Endothelial cell of umbilical vein (primary cell): Measurements from ENCODE around the gene IDH3A. TPM values are rescaled to one million over a fixed set of nuclear protein-coding genes. Genes with fewer than 3 reads are reported as not detected.

ENCODE experiments used
- BruUV-seq: library from RNA; stranded (reverse); fragments of 400-500 nt; replicated peaks from 2 replicates; lab custom pipeline; 2021; lab: Mats Ljungman, UMichigan
- CTCF ChIA-PET: fragments of 300-600, 350-600 bp; sonication (Branson Sonifier 250); formaldehyde crosslinking; loops from one replicate; lab custom pipeline; 2021; ENCODE audit warnings: antibody characterized with exemption, inconsistent platforms; lab: Charles Lee
- POLR2A ChIA-PET: fragments of 300-600, 350-600 bp; sonication (Branson Sonifier 250); formaldehyde crosslinking; loops from one replicate; lab custom pipeline; 2021; ENCODE audit warnings: antibody characterized with exemption, inconsistent platforms; lab: Charles Lee
- DNase-seq: peaks from one replicate; pipeline ENCODE4 v3.0.0-alpha.2; 2011; ENCODE audit warnings: low read depth, low spot score
- FAIRE-seq: peaks from 2 replicates; lab custom pipeline; 2011; peaks lifted over from hg19 to GRCh38; lab: Jason Lieb, UNC
- H2AFZ ChIP-seq: 2 replicates; pipeline ENCODE4 v1.6.0; 2012; ENCODE audit warnings: low read depth, low read length, control low read depth, inconsistent platforms
- H3K27ac ChIP-seq: 2 replicates; pipeline ENCODE4 v1.5.1; 2011; ENCODE audit warnings: low read depth, mild to moderate bottlenecking, control low read depth, low read length, moderate library complexity; ENCODE audit not compliant: insufficient read depth
- H3K27me3 ChIP-seq, 2 experiments: 2 replicates each; pipeline versions ENCODE4 v1.6.0 to v1.6.1; 2011; ENCODE audit warnings: low read length in 2 of 2, mixed read lengths in 1 of 2; ENCODE audit not compliant: control insufficient read depth in 2 of 2, insufficient read depth in 2 of 2
- H3K36me3 ChIP-seq, 2 experiments: 2 replicates in 1 of 2; 3 replicates in 1 of 2; pipeline ENCODE4 v1.5.1; 2011; ENCODE audit warnings: low read length in 2 of 2, mild to moderate bottlenecking in 1 of 2, moderate library complexity in 1 of 2; ENCODE audit not compliant: control insufficient read depth in 2 of 2, insufficient read depth in 2 of 2; ENCODE audit errors: extremely low read depth in 1 of 2
- H3K4me1 ChIP-seq: 3 replicates; pipeline ENCODE4 v1.5.1; 2011; ENCODE audit warnings: mild to moderate bottlenecking, low read length; ENCODE audit not compliant: control insufficient read depth, insufficient read depth; ENCODE audit errors: extremely low read depth
- H3K4me2 ChIP-seq: 2 replicates; pipeline ENCODE4 v1.6.1; 2011; ENCODE audit warnings: low read length, control low read depth, mixed read lengths; ENCODE audit not compliant: insufficient read depth
- H3K4me3 ChIP-seq, 3 experiments: fragments of 200-600 bp in 1 of 3; sonication (generic), shearing (Covaris generic) in 1 of 3; replicated peaks in 1 of 3; 2 replicates each; pipeline ENCODE4 v1.5.1; 2011 to 2016; ENCODE audit warnings: control low read depth in 3 of 3, low read length in 3 of 3, mild to moderate bottlenecking in 2 of 3, inconsistent platforms in 1 of 3, low read depth in 1 of 3, moderate library complexity in 1 of 3; ENCODE audit not compliant: insufficient read depth in 1 of 3
- H3K79me2 ChIP-seq: 2 replicates; pipeline ENCODE4 v1.6.0; 2012; ENCODE audit warnings: low read length, inconsistent platforms; ENCODE audit not compliant: control insufficient read depth, insufficient read depth
- H3K9ac ChIP-seq: replicated peaks from 2 replicates; pipeline ENCODE3; 2011; ENCODE audit warnings: low read length, control low read depth; ENCODE audit not compliant: insufficient read depth; ENCODE audit errors: extremely low read depth
- H3K9me1 ChIP-seq: replicated peaks from 3 replicates; pipeline ENCODE4 v1.6.0; 2011; ENCODE audit warnings: mild to moderate bottlenecking, low read length; ENCODE audit not compliant: control insufficient read depth, insufficient read depth; ENCODE audit errors: extremely low read depth
- H3K9me3 ChIP-seq: replicated peaks from 2 replicates; pipeline ENCODE4 v1.5.1; 2012; ENCODE audit warnings: low read length, inconsistent platforms; ENCODE audit not compliant: control insufficient read depth, insufficient read depth
- H4K20me1 ChIP-seq: replicated peaks from 2 replicates; pipeline ENCODE3; 2011; ENCODE audit warnings: mild to moderate bottlenecking, low read length; ENCODE audit not compliant: control insufficient read depth, insufficient read depth; ENCODE audit errors: extremely low read depth
- EZH2 ChIP-seq: IDR thresholded peaks from 2 replicates; pipeline ENCODE4 v1.6.1; 2012; ENCODE audit warnings: borderline replicate concordance, low read depth, mild to moderate bottlenecking, moderate library complexity, low read length, inconsistent platforms; ENCODE audit not compliant: severe bottlenecking
- FOS ChIP-seq: IDR thresholded peaks from 2 replicates; pipeline ENCODE4 v1.6.1; 2011; ENCODE audit warnings: mild to moderate bottlenecking, low read length, moderate library complexity, borderline replicate concordance; ENCODE audit not compliant: insufficient read depth
- GATA2 ChIP-seq: IDR thresholded peaks from 2 replicates; pipeline ENCODE4 v1.7.0; 2011; ENCODE audit warnings: low read depth, mild to moderate bottlenecking, moderate library complexity, mixed read lengths, low read length; ENCODE audit not compliant: insufficient read length, insufficient read depth
- JUN ChIP-seq: IDR thresholded peaks from 2 replicates; pipeline ENCODE4 v1.6.1; 2011; ENCODE audit warnings: borderline replicate concordance, low read depth; ENCODE audit not compliant: insufficient read length, insufficient read depth
- MYC ChIP-seq: IDR thresholded peaks from one replicate; pipeline ENCODE4 v1.6.1; 2011; ENCODE audit warnings: mild to moderate bottlenecking, low read depth, low read length
- POLR2A ChIP-seq: IDR thresholded peaks from 2 replicates; pipeline ENCODE4 v1.6.1; 2012; ENCODE audit warnings: low read depth, mild to moderate bottlenecking, control low read depth, low read length
- POLR2AphosphoS5 ChIP-seq: IDR thresholded peaks from 2 replicates; pipeline ENCODE4 v1.6.1; 2012; ENCODE audit warnings: low read depth, mild to moderate bottlenecking, control low read depth, low read length, moderate library complexity; ENCODE audit not compliant: insufficient read depth
- dilution Hi-C: fragments of 300-500 bp; cut with MboI; formaldehyde crosslinking; loops from one replicate; pipeline ENCODE4 v1.15.0; 2019; ENCODE audit warnings: low sequenced_read_pairs; ENCODE audit not compliant: extremely low pct_ligation_motif_present
- intact Hi-C: fragments of 100-400 bp; cut with micrococcal nuclease; formaldehyde crosslinking; loops from one replicate; pipeline ENCODE4 v1.10.0; 2022
- polyA plus RNA-seq, 4 experiments: library from polyadenylated mRNA; depleted of rRNA in 3 of 4; stranded (reverse) in 3 of 4; unstranded in 1 of 4; fragments of >200 nt; gene quantifications; 2 replicates each; pipeline versions ENCODE4 v1.2.1 to v1.2.3, GENCODE V29; 2011 to 2012; ENCODE audit warnings: missing spikeins in 1 of 4
- total RNA-seq: library from RNA; stranded (reverse); gene quantifications from 2 replicates; pipeline ENCODE4 v1.2.3, GENCODE V29; 2021
- TF ChIP-seq, protein P1 (sequence below), 2 donors: IDR thresholded peaks; 1 replicate in 1 of 2; 2 replicates in 1 of 2; pipeline ENCODE4 v1.5.1; 2011; ENCODE audit warnings: low read length in 2 of 2, mild to moderate bottlenecking in 2 of 2, moderate library complexity in 2 of 2, control low read depth in 1 of 2, inconsistent platforms in 1 of 2, low read depth in 1 of 2; ENCODE audit not compliant: insufficient read depth in 1 of 2; ENCODE audit errors: extremely low read depth in 1 of 2
- TF ChIP-seq, protein P2 (sequence below): IDR thresholded peaks from 2 replicates; pipeline ENCODE4 v1.6.1; 2011; ENCODE audit not compliant: insufficient read depth, insufficient read length

The IDH3A gene
- total and polyA plus RNA-seq, 2 donors (not counting 3 experiments of a cell fraction or from before 2014, with no cell fraction given), result 35.5 to 63.9 TPM

DNA sequence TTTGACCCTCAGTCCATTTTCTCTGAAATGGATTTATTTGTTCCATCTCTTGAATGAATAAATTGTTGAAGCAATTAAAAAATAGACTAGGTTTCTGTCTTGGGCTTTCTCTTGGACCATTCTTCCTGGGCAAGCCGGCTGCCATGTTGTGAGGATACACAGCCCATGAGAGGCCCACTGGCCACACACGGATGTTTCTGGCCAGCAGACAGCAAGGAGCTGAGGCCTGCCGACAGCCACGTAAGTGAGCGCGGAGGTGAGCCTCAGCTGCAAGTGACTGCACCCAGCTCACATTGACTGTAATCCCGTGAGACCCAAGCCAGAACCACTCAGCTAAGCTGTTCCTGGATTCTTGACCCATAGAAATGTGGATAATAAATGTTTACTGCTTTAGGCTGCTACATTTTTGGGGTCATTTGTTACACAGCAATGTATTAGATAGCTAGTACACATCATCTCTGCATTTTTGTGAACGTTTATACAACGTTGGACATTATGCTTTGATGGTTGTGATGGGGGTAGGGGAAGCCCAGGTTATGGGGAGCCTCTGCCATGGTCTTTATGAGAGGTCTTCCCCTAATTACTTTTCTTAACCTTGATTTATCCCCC lies 22.8 kb downstream of the IDH3A start:
- TF ChIP-seq FOS (no peak), EZH2 (no peak), MYC (no peak), POLR2A (no peak), JUN (no peak), GATA2 (no peak), POLR2AphosphoS5 (no peak)
- TF ChIP-seq, protein P1, sequence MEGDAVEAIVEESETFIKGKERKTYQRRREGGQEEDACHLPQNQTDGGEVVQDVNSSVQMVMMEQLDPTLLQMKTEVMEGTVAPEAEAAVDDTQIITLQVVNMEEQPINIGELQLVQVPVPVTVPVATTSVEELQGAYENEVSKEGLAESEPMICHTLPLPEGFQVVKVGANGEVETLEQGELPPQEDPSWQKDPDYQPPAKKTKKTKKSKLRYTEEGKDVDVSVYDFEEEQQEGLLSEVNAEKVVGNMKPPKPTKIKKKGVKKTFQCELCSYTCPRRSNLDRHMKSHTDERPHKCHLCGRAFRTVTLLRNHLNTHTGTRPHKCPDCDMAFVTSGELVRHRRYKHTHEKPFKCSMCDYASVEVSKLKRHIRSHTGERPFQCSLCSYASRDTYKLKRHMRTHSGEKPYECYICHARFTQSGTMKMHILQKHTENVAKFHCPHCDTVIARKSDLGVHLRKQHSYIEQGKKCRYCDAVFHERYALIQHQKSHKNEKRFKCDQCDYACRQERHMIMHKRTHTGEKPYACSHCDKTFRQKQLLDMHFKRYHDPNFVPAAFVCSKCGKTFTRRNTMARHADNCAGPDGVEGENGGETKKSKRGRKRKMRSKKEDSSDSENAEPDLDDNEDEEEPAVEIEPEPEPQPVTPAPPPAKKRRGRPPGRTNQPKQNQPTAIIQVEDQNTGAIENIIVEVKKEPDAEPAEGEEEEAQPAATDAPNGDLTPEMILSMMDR (IDR thresholded peaks at IDR 0.05; ENCODE audit: extremely low read depth in 1 of 2, insufficient read depth in 1 of 2, low read depth in 1 of 2, low read length in 2 of 2), result no peak
- TF ChIP-seq, protein P2, sequence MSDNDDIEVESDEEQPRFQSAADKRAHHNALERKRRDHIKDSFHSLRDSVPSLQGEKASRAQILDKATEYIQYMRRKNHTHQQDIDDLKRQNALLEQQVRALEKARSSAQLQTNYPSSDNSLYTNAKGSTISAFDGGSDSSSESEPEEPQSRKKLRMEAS, result no peak
- no peak overlapping the region for H2AFZ ChIP-seq
- ChIA-PET CTCF (interaction anchor here (0.5 to 1.4 kb wide), 2 partner anchors 24 to 55 kb away, joined by 3 to 5 read pairs; no protein-coding TSS in a partner anchor), POLR2A (no interaction called here)
- dilution Hi-C loops, result no loop called here
- H3K27me3 ChIP-seq, result no peaks in the 10 kb centered on the region
- no peaks in the 10 kb centered on the region for H3K9me1 ChIP-seq
- H3K4me2 ChIP-seq, result no peak overlapping the region
- no peaks in the 10 kb centered on the region for H4K20me1 ChIP-seq
- no TSS peak for BruUV-seq
- intact Hi-C loops, result no loop called here
- H3K9me3 ChIP-seq, result no peaks in the 10 kb centered on the region
- H3K4me3 ChIP-seq, result no peak overlapping the region
- H3K36me3 ChIP-seq, result peaks cover 2 to 5% of the 10 kb centered on the region in 2 experiments
- H3K9ac ChIP-seq, result no peak overlapping the region
- DNase-seq, result no peak
- H3K79me2 ChIP-seq, result no peaks in the 10 kb centered on the region
- H3K27ac ChIP-seq, result no peak overlapping the region
- H3K4me1 ChIP-seq, result no peaks in the 10 kb centered on the region
- no peak for FAIRE-seq
